Endothelial cell (in vitro differentiated cells): ENCODE data around the gene PPL. TPM values are rescaled to one million over a fixed set of nuclear protein-coding genes. Genes with fewer than 3 reads are reported as not detected.

ENCODE experiments used
- DNase-seq: peaks from one replicate; pipeline ENCODE4 v3.0.0; 2021; ENCODE audit warnings: low spot score
- H3K27ac Mint-ChIP-seq: one replicate; pipeline ENCODE4 v1.8.0; 2021; ENCODE audit warnings: mixed read lengths, inconsistent platforms; ENCODE audit not compliant: unreplicated experiment
- H3K27me3 Mint-ChIP-seq: one replicate; pipeline ENCODE4 v1.8.0; 2021; ENCODE audit warnings: mild to moderate bottlenecking, moderate library complexity, mixed read lengths, inconsistent platforms; ENCODE audit not compliant: unreplicated experiment
- H3K36me3 Mint-ChIP-seq: one replicate; pipeline ENCODE4 v1.8.0; 2021; ENCODE audit warnings: mild to moderate bottlenecking, low read depth, mixed read lengths, inconsistent platforms; ENCODE audit not compliant: unreplicated experiment
- H3K4me1 Mint-ChIP-seq: one replicate; pipeline ENCODE4 v1.8.0; 2021; ENCODE audit warnings: mild to moderate bottlenecking, mixed read lengths, inconsistent platforms; ENCODE audit not compliant: unreplicated experiment
- H3K4me3 Mint-ChIP-seq: one replicate; pipeline ENCODE4 v1.8.0; 2021; ENCODE audit warnings: mild to moderate bottlenecking, mixed read lengths, inconsistent platforms; ENCODE audit not compliant: unreplicated experiment
- H3K9me3 Mint-ChIP-seq: one replicate; pipeline ENCODE4 v1.8.0; 2021; ENCODE audit warnings: mixed read lengths, inconsistent platforms; ENCODE audit not compliant: unreplicated experiment
- total RNA-seq: library from RNA; stranded (reverse); fragmentation: NEBNext Ultra II Directional; extraction: Animal tissue kit (Norgen Biotek cat#: 25700); gene quantifications from one replicate; pipeline ENCODE4 v1.2.1, GENCODE V29; 2021; ENCODE audit not compliant: unreplicated experiment
- TF ChIP-seq, protein P1 (sequence below): fragments of 200-600 bp; sonication (generic); IDR thresholded peaks from one replicate; pipeline ENCODE4 v1.5.0; 2021; ENCODE audit warnings: antibody characterized with exemption; ENCODE audit not compliant: unreplicated experiment

The PPL gene
- total RNA-seq, 1 donor from 2014 or later: 1.1 TPM

DNA sequence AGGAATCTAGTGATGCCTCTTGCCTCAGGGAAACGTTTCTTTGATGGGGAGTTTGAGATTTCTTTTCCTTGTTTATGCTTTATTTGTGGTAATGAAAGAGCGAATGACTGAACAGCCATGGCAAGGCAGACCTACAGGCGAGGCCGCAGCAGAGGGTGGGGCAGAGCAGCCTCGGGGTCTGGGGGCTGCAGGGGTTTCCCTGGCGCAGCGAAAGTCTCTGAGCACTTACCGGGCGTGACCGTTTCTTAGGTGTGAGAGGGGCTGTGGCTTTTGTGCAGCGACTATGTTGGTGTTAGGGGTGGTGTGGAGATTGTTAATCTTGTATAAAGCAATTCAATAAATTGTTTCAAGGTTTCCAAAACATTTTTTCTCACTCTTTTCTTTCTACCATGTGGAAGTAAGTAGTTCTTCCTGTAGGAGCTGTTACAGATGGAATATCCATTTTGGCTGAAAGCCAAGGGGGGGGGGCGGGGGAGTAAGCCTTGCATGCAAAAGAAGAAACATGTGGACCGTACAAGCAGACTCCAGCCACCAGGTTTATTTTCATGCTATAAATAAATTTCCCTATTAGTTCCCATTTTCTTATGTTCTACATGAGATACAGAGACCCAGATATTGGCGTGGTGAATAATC lies 54.8 kb downstream of the PPL start:
- TF ChIP-seq, protein P1, sequence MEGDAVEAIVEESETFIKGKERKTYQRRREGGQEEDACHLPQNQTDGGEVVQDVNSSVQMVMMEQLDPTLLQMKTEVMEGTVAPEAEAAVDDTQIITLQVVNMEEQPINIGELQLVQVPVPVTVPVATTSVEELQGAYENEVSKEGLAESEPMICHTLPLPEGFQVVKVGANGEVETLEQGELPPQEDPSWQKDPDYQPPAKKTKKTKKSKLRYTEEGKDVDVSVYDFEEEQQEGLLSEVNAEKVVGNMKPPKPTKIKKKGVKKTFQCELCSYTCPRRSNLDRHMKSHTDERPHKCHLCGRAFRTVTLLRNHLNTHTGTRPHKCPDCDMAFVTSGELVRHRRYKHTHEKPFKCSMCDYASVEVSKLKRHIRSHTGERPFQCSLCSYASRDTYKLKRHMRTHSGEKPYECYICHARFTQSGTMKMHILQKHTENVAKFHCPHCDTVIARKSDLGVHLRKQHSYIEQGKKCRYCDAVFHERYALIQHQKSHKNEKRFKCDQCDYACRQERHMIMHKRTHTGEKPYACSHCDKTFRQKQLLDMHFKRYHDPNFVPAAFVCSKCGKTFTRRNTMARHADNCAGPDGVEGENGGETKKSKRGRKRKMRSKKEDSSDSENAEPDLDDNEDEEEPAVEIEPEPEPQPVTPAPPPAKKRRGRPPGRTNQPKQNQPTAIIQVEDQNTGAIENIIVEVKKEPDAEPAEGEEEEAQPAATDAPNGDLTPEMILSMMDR: no peak
- no peaks in the 10 kb centered on the region for H3K9me3 Mint-ChIP-seq
- no peak overlapping the region for H3K27ac Mint-ChIP-seq
- H3K27me3 Mint-ChIP-seq: peaks cover 11% of the 10 kb centered on the region
- no peak for DNase-seq
- peak overlapping the region; percentile 49 for H3K4me3 Mint-ChIP-seq
- H3K4me1 Mint-ChIP-seq: no peaks in the 10 kb centered on the region
- peaks cover 63% of the 10 kb centered on the region for H3K36me3 Mint-ChIP-seq

DNA sequence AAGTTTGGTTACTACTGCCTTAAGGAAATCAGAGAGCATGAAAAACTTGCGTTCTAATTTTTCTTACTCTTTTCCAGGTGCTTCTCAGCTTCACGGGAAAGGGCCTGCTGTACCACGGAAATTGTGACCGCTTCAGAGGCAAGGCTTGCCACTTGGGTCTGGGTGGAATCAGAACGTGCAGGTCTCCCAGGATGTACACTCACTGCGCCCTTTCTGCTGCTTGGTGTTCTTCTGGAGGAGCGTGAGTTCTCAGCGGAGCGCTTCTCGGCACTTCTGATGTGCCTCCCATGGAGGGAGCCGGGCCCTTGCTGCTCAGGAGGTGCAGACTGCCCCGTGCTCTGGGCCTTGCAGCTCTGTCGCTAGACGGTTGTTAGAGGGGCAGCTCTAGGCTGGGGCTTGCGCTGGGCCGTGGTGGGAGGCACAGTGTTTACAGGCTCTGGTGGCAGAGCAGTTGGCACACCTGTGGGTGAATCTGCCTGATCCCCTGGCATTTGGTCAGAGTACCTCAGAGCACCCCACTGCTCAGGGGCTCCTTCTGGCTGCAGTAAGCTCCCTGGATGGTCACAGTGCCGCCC lies 56.9 kb downstream of the PPL start:
- Mint-ChIP-seq H3K4me3 (no peak overlapping the region), H3K9me3 (no peaks in the 10 kb centered on the region), H3K4me1 (no peaks in the 10 kb centered on the region), H3K27ac (no peak overlapping the region), H3K36me3 (peaks cover 58% of the 10 kb centered on the region), H3K27me3 (peaks cover 6% of the 10 kb centered on the region)
- DNase-seq: no peak
- TF ChIP-seq, protein P1: no peak

- no peaks in the 10 kb centered on the region for H3K9me3 Mint-ChIP-seq
- no peak overlapping the region for H3K4me3 Mint-ChIP-seq
- no peaks in the 10 kb centered on the region for H3K4me1 Mint-ChIP-seq
- TF ChIP-seq, protein P1: no peak
- peaks cover 6% of the 10 kb centered on the region for H3K27me3 Mint-ChIP-seq
- no peak for DNase-seq
- no peak overlapping the region for H3K27ac Mint-ChIP-seq
- peaks cover 53% of the 10 kb centered on the region for H3K36me3 Mint-ChIP-seq
Measured at GRCh38 chr16:4879049-4879448, 57.9 kb downstream of the PPL start.

DNA sequence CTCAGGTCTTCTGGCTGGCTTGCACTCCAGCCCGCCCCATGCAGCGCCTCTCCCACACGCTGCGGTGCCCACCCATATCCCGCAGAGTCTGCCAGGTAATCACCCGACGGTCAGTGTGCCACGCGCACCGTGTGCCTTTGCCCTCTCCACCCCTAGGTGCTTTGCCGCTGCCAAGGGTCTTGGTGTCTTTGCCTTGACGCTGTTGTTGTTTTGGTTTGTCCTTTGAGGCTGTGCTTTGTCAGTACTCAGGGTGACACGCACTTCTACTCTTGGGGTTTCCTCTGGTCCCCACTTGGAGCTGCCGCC lies 59.6 kb downstream of the PPL start:
- Mint-ChIP-seq H3K4me3 (no peak overlapping the region), H3K9me3 (no peaks in the 10 kb centered on the region), H3K4me1 (no peaks in the 10 kb centered on the region), H3K36me3 (peaks cover 47% of the 10 kb centered on the region), H3K27ac (no peak overlapping the region), H3K27me3 (peaks cover 2% of the 10 kb centered on the region)
- DNase-seq: no peak
- TF ChIP-seq, protein P1: no peak

DNA sequence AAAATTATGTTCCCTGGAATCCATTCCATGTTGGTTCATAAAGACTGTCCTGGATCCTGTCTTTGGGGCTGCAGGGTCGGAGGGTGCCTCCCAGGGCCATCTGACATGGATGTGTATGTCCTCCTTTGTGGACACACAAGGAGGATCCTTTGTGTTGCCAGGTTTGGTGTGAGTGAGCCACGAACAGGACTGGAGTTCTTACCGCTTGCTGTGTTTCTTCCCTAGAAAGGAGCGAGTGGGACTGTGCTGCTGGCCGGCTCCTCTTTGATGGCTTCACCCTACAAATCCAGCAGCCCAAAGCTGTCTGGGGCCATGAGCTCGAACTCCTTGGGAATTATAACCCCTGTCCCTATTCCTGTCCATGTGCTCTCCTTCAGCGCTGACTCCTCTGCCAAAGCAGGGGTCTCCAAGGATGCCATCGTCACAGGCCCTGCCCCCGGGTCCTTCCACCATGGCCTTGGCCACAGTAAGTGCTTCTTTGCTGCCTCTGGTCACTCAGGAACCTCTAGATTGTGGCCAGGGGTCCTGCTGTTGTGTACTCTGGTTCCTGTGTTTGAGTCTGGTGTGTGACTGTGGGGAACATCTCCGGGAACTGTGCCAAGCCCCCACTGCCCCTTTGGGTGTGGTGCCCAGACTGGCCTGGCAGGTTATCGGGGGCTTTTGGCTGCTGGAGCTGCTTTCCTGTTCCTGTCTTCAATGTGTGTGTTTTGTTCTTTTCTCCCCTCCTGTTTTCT lies 60.1 kb downstream of the PPL start:
- Mint-ChIP-seq H3K9me3 (no peaks in the 10 kb centered on the region), H3K27ac (no peak overlapping the region), H3K4me3 (no peak overlapping the region), H3K27me3 (peaks cover 2% of the 10 kb centered on the region), H3K4me1 (no peaks in the 10 kb centered on the region), H3K36me3 (peaks cover 46% of the 10 kb centered on the region)
- TF ChIP-seq, protein P1: no peak
- no peak for DNase-seq
